GM19099 (cell line): ENCODE measurements around the gene PXMP4.

Experiments used
- POLR2A ChIP-seq: IDR thresholded peaks from 3 replicates; pipeline ENCODE4 v1.6.1; 2011; ENCODE audit warnings: low read depth; ENCODE audit not compliant: insufficient read length; ENCODE audit errors: extremely low read depth

Gene PXMP4

GRCh38 chr20:33660035-33660684 lies 60.0 kb downstream of the PXMP4 start:
- TF ChIP-seq POLR2A: no peak

- no peak for TF ChIP-seq POLR2A
These were observed 60.6 kb downstream of the PXMP4 start for GRCh38 chr20:33659341-33660034.

GRCh38 chr20:33658929-33659328 lies 61.2 kb downstream of the PXMP4 start:
- TF ChIP-seq POLR2A: no peak

- TF ChIP-seq POLR2A: no peak
These were observed 61.6 kb downstream of the PXMP4 start for GRCh38 chr20:33658510-33658909.

GRCh38 chr20:33657704-33658095 lies 62.4 kb downstream of the PXMP4 start:
- no peak for TF ChIP-seq POLR2A

- no peak for TF ChIP-seq POLR2A
These were observed 63.1 kb downstream of the PXMP4 start for GRCh38 chr20:33656783-33657703.

GRCh38 chr20:33656010-33656782 lies 63.9 kb downstream of the PXMP4 start:
- TF ChIP-seq POLR2A: no peak

GRCh38 chr20:33655164-33655563 lies 64.9 kb downstream of the PXMP4 start:
- TF ChIP-seq POLR2A: no peak

- no peak for TF ChIP-seq POLR2A
These were observed 65.4 kb downstream of the PXMP4 start for GRCh38 chr20:33654680-33655161.

- TF ChIP-seq POLR2A: no peak
These were observed 66.1 kb downstream of the PXMP4 start for GRCh38 chr20:33653900-33654596.

- no peak for TF ChIP-seq POLR2A
These were observed 66.8 kb downstream of the PXMP4 start for GRCh38 chr20:33653218-33653899.
